Stimulated activated CD4-positive, alpha-beta T cell treated with anti-CD3 and anti-CD28 coated beads, Interleukin-12 subunit alpha, Interleukin-12 subunit beta, amount 100 ng/mL, for 4 hours (primary cell): ENCODE data around the gene ORM1.

ENCODE experiments used
- DNase-seq: peaks from one replicate; pipeline ENCODE4 v3.0.0-alpha.2; 2020

Gene ORM1

GRCh38 chr9:114344692-114345091, 21.8 kb downstream of the ORM1 start:
- DNase-seq: no peak

GRCh38 chr9:114345493-114346065, 22.7 kb downstream of the ORM1 start:
- DNase-seq: no peak

GRCh38 chr9:114346146-114346545, 23.2 kb downstream of the ORM1 start:
- no peak for DNase-seq

- no peak for DNase-seq
Observed at GRCh38 chr9:114347675-114348074, 24.8 kb downstream of the ORM1 start.

GRCh38 chr9:114348261-114348905, 25.5 kb downstream of the ORM1 start:
- DNase-seq: no peak

- DNase-seq: peak; percentile 78
Observed at GRCh38 chr9:114348906-114349482, 26.1 kb downstream of the ORM1 start.

- no peak for DNase-seq
Observed at GRCh38 chr9:114349713-114350480, 27.0 kb downstream of the ORM1 start.

- DNase-seq: no peak
Observed at GRCh38 chr9:114350636-114351401, 27.9 kb downstream of the ORM1 start.

- DNase-seq: no peak
Observed at GRCh38 chr9:114351932-114352331, 29.0 kb downstream of the ORM1 start.

- DNase-seq: no peak
Observed at GRCh38 chr9:114355821-114356220, 32.9 kb downstream of the ORM1 start.

GRCh38 chr9:114356792-114357191, 33.9 kb downstream of the ORM1 start:
- no peak for DNase-seq

GRCh38 chr9:114357360-114357759, 34.5 kb downstream of the ORM1 start:
- no peak for DNase-seq

GRCh38 chr9:114357911-114358328, 35.0 kb downstream of the ORM1 start:
- DNase-seq: no peak

GRCh38 chr9:114359801-114360200, 36.9 kb downstream of the ORM1 start:
- DNase-seq: no peak

GRCh38 chr9:114361542-114361941, 38.6 kb downstream of the ORM1 start:
- DNase-seq: no peak

- DNase-seq: no peak
Observed at GRCh38 chr9:114362394-114362793, 39.5 kb downstream of the ORM1 start.

GRCh38 chr9:114363424-114363823, 40.5 kb downstream of the ORM1 start:
- no peak for DNase-seq

- DNase-seq: no peak
Observed at GRCh38 chr9:114364134-114365041, 41.5 kb downstream of the ORM1 start.

GRCh38 chr9:114365194-114365593, 42.3 kb downstream of the ORM1 start:
- no peak for DNase-seq

GRCh38 chr9:114366334-114367128, 43.6 kb downstream of the ORM1 start:
- DNase-seq: no peak

- DNase-seq: no peak
Observed at GRCh38 chr9:114367366-114367765, 44.5 kb downstream of the ORM1 start.
